C4-2B (cell line): ENCODE data around the gene CSNK1A1.

ENCODE experiments used
- ZFX ChIP-seq: fragments of 450-650 bp; IDR thresholded peaks from 2 replicates; pipeline ENCODE4 v1.6.1; 2017
- TF ChIP-seq, protein P1 (sequence below): fragments of 450-650 bp; conservative IDR thresholded peaks from 2 replicates; pipeline ENCODE4 v1.5.1; 2017; ENCODE audit warnings: mild to moderate bottlenecking

DNA sequence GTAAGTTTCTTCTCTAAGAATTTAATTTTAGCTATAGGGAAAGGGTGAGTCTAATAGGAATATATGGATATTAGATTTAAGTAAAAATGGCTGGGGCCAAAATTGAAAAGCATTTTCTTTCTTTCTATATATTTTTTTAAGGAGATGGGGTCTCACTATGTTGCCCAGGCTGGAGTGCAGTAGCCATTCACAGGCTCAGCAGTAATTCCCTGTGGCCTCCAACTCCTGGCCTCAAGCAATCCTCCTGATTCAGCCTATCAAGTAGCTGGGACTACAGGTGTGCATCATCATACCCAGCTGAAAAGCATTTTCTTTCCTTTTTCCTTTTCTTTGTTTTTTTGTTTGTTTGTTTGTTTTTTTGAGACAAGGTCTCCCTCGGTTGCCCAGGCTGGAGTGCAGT is 41.1 kb downstream of the CSNK1A1 start:
- TF ChIP-seq, protein P1, sequence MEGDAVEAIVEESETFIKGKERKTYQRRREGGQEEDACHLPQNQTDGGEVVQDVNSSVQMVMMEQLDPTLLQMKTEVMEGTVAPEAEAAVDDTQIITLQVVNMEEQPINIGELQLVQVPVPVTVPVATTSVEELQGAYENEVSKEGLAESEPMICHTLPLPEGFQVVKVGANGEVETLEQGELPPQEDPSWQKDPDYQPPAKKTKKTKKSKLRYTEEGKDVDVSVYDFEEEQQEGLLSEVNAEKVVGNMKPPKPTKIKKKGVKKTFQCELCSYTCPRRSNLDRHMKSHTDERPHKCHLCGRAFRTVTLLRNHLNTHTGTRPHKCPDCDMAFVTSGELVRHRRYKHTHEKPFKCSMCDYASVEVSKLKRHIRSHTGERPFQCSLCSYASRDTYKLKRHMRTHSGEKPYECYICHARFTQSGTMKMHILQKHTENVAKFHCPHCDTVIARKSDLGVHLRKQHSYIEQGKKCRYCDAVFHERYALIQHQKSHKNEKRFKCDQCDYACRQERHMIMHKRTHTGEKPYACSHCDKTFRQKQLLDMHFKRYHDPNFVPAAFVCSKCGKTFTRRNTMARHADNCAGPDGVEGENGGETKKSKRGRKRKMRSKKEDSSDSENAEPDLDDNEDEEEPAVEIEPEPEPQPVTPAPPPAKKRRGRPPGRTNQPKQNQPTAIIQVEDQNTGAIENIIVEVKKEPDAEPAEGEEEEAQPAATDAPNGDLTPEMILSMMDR = no peak
- TF ChIP-seq ZFX = no peak
